Measurements from ENCODE around the gene AHCY.
"Not testable (repeated sequence)": the region's sequence is repeated elsewhere in the genome, so short reads cannot be mapped to it uniquely, and the experiment has no call there.

AHCY gene

DNA sequence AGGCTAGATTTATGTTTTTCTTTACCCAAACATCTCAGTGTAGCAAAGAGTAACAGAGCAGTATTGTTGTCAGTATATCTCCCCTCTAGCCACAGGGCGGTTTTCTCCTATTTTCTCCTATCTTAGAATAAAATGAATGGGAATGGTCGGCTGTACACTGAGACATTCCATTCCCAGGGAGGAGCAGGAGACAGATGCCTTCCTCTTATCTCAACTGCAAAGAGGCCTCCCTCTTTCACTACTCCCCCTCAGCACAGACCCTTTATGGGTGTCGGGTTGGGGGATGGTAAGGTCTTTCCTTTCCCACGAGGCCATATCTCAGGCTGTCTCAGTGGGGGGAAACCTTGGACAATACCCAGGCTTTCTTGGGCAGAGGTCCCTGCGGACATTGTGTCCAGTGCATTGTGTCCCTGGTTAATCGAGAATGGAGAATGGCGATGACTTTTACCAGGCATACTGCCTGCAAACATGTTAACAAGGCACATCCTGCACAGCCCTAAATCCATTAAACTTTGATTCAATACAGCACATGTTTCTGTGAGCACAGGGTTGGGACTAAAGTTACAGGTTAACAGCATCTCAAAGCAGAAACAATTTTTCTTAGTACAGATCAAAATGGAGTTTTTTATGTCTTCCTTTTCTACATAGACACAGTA lies 50.6 kb downstream of the AHCY start:
- not testable (repeated sequence) for DNase-seq

DNA sequence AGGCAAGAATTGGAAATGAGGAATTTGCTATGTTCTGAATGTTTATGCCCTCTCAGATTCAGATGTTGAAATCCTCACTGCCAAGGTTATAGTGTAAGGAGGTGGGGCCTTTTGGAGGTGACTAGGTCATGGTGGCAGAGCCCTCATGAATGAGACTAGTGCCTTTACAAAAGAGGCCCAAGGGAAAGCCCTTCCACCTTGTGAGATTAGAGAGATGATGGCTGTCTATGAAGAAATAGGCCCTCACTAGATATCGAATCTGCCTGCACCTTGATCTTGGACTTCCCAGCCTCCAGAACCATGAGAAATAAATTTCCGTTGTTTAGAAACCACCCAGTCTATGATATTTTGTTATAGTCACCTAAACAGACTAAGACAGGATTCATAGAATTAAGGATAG lies 51.5 kb downstream of the AHCY start:
- no peak for DNase-seq

DNA sequence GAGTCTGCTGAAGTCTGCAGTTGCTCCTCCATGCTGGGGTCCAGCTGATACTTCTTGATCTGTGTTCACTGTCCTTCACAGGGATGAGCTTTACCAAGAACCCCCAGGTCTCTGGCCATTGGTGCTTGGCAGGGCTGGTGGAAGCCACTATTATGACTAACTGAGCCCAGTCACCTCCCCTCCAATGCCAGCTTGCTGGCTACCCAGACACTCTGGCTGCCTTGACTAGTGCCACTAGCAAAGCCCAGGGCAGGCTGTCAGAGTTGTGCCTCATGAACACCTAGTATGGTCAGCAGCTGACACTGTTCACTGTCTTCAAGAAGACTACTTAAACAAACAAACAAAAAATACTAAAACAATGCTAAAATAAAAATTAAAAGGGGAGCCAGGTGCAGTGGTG lies 53.1 kb downstream of the AHCY start:
- DNase-seq, result no peak

DNA sequence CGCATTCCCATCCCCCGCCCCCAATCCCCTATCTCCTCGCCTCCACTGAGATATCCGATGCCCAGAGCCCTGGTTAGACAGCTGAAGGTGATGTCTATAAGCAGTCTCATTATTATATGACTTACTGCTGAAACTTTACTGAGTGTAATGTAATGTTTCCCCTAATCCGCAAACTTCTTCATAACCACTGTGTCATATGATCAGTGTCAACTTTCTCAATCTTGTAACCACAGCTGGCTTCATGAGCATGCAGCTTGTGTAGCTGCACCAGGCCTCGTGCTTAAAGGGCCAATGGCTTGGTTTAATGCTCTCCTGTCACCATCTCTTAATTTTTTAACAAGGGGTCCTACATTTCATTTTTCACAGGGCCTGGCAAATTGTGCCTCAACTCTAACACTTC lies 53.9 kb downstream of the AHCY start:
- DNase-seq, result peak in 1 of 2 donors; percentile 4

DNA sequence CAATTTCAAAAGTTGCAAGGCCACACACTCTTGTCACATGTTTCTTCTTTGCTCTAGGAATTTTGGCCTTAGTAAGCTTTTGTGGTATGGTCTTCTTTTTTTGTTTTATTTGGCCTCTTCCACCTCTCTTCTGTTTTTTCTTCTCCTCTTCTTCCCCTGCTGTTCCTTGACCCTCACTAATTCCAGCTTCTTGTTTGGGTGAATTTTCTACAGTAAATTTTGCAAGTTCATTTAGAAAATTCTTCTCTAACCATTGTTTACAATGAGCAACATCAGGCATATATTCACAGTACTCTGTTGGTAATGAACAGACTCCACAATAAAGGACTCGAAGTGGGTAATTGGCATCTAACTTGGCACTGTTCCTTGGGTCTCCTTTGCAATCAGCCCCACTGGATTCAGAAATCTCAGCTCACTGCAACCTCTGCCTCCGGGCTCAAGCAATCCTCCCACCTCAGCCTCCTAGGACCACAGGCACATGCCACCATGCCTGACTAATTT lies 57.0 kb downstream of the AHCY start:
- no peak for DNase-seq

DNA sequence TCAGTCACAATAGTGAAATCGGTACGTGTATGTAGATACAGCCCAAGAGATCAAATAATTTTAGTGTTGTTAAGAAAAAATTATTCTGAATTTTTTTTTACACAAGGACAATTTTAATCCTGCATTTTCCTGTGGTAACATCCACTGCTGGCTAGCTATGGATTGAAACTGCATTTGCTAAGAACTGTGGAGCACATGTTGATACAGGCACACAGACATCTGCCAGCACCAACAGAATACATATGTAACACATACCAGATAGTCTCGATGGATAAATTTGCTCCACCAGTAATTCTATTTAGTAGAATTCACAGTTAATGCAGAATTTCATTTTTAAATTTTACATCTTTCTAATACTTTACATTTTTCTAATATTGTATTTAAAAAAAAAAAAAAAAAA lies 59.8 kb downstream of the AHCY start:
- DNase-seq, result no peak

DNA sequence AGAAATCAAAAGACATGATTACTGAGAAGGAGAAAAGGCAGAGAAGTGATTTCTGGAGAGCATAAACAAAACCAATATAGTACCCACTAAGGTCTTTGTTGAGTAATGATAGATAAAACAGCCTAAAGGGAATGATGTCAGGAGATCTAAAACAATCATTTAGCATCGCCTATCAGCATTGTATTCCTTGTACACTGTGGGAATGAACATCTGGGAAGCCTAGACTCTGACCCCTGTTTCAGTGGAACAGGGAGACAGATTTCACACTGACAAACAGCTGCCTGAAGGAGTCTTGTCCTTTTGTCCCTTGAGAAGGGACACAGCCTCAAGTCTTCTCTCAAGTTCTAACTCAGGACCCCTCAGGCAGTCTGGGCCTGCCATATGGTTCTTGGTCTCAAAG lies 60.3 kb downstream of the AHCY start:
- no peak for DNase-seq

DNA sequence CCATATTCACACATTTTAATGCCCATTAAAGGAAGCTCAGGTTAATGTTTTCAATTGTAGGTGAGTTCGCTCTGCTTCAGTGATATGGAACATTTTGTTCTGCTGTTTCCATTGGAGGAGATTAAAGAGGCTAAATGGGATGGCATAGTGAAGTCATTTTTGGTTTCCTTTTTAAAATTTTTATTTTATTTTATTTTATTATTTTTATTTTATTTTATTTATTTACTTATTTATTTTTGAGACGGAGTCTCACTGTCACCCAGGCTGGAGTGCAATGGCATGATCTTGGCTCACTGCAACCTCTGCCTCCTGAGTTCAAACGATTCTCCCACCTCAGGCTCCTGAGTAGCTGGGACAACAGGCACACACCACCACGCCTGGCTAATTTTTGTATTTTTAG lies 61.1 kb downstream of the AHCY start:
- DNase-seq, result not testable (repeated sequence)

DNA sequence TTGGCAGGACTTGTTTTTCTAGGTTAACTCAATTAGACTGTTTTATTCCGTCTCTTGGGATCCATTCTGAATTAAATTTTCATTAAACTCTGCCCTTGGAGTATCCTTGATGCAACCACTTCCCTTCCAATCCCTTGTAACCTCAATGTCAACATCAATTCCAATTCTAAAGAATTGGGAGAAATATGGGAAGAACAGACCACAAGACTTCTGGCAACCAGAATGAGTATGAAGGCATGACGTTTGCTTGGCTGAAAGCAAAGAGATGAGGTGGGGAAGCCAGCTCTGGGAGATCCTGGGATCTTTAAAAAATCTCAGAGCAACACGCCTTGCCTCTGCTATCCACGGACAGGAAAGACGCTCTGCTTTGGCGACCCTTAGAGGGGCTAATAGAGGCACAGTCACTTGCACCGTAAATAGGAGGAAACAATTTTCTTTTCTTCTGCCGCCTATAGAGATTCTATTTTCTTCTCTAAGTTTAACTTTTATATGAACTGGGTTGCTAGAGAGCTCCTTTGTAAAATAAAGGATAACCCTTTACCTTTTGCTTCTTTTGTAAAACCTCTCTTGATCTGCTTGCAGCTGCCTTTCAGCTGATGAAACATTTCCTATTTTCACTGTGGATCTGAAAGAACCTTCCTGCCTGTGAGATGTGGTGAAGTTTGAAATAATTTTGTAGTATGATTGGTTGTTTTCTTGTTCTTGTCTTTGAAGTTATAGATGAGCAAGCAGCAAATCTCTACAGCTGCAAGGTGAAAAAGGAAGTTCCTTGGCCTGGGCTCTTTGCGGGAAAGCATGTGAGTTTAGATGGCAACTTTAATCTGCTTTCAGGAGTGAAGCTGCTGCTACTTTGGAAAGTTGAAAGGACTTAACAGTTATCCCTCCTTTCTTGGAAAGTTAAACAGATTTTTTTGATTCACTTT lies 62.2 kb downstream of the AHCY start, which contains the start of gene ASIP:
TSS of gene ASIP (plus strand) at position 731 of the 923 bp plus-strand sequence. CDS start 18,952 bp downstream, outside the sequence.
- no peak for DNase-seq

DNA sequence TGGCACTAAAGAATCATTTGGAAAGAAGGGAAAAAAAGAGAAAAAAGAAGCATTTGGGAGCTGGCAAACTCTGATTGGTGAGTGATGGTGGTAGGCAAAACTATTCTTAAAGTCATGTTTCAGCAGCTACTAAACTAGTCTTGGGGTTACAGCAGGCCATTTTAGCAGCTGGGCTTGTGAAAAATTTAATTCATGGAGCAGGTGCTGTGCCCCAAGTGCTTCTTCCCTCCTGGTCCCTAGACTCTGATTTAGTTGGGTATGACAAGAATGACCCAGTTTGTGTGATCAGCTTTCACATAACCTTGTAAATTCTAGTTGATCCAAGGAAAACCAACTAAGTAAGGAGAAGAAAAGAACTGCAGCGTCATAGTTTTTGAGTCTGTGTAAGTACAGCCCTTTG lies 63.0 kb downstream of the AHCY start:
- no peak for DNase-seq

DNA sequence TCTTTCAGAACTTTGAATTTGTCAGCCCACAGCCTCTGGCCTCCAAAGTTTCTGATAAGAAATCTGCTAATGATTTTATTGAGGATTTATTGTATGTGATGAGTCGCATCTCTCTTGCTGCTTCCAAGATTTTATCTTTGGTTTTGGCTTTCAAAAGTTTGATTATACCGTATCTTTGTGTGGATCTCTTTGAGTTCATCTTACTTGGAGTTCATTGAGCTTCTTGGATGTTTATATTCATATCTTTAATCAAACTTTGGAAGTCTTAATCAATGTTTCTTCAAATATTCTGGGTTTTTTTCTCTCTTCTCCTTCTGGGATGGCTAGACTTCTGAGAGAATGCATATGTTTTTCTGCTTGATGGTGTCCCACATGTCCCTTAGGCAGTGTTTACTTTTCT lies 65.2 kb downstream of the AHCY start:
- DNase-seq, result no peak

DNA sequence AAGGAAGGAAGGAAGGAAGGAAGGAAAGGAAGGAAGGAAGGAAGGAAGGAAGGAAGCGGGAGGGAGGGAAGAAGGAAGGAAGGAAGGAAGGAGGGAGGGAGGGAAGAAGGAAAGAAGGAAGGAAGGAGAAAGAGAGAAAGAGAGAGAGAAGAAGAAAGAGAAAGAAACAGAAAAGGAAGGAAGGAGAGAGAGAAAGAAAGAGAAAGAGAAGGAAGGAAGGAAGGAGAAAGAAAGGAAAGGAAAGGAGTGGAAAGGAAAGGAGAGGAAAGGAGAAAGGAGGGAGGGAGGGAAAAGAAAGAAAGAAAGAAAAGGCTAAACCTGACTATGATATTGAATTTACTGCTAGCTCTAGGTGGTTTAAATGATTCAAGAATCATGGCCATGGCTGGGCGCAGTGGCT lies 67.3 kb downstream of the AHCY start:
- DNase-seq, result no peak

DNA sequence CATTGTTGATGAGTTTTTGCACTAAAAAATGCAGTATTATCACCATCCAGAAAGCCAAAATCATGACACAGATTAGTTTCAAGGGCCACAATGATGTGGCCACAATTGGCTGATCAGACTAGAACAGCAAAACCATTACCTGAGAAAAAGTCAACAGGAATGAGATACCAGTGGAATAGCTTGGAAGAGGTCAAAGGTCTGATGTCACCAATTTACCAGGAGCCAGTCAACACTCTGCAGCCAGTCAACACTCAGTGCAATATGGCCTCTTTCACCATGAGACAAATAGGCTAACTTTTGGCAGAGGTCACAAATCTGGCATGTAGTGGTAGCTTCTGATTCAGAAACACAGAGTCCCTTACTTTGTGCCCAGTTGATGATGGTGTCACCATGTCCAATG lies 69.5 kb downstream of the AHCY start:
- DNase-seq, result no peak

DNA sequence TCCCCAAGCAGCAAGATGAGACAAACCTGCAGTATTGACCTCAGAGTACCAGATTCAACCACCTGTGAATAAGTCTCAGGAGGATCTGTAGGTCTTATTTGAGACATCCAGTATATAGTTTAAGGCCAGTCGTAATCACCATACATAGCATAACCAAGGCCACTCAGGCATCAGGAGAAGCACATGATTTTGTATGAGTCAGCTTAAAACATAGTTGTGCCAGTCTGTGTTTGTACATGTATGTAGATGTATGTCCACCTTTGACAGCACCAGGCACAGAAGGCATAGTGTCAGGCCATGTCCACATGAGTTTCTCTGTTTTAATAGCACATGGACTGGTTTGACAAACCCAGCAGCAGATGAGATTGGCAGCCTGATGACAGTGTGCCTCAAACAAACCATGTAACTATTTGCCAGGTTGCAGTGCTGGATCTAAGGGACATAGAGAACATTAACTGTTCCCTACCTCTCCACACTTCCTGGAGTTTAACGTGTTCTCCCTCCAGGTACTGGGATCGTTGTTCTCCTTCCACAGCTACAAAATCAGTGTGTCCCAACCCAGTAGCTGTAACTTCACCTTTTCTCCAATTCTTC lies 70.6 kb downstream of the AHCY start:
- no peak for DNase-seq

DNA sequence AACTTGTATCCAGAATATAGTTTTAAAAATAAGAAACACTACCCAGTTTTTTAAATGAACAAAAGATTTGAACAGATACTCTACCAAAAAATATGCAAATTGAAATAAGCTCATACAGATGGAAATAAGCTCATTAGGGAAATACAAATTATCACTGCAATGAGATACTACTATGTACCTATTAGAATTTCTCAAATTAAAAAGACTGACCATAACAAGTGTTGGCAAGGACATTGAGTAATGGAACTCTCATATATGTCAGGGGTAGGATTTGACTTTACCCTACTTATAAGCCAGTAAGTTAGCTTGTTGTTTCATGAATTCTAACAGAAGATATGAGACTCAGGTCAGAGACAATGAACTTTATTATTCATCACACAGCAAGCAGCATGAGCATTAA lies 71.5 kb downstream of the AHCY start:
- no peak for DNase-seq
